Measurements from ENCODE around the gene ISYNA1.
A peak's percentile ranks its signal among the peaks of the same experiment; 100 is the strongest.

Gene ISYNA1

DNA sequence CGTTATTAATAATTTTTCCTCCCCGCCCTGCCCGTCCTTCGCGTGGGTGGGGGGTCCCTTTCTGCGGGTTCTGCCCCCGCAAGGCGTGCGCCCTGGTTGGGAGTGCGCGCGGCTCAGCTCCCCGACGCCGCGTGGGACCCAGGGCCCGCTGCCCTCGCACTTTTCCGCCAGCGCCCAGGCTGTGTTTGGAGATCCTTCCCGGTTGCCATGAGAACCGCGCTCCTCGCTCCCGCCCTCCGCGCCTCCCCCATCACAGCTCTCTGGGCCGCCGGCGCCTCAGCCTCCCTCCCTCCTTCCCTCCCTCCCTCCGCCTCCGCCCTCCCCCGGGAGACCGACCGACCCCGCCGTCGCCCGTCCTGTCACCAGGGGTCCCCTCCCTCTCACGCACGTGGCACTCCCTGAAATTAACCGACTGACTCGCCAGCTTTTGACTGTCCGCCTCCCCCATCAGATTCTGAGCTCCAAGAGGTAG, 21.1 kb downstream of the ISYNA1 start:
- no peaks in the 10 kb centered on the region; the same call in 1 of the 2 replicates for H3K27me3 ChIP-seq (ENCODE audit: insufficient read depth, low read length)
- H3K9me3 ChIP-seq (ENCODE audit: low read length): no peaks in the 10 kb centered on the region
- no peaks in the 10 kb centered on the region for H4K20me1 ChIP-seq (ENCODE audit: insufficient read depth, low read length)
- H3K9me2 ChIP-seq (ENCODE audit: low read depth, low read length): no peaks in the 10 kb centered on the region
- H3K9ac ChIP-seq (ENCODE audit: low read length): no peak overlapping the region; the same call in 1 of the 2 replicates
- peak overlapping the region; percentile 30; the same call in 1 of the 2 replicates for H3K4me2 ChIP-seq (ENCODE audit: low read length)
- H2AFZ ChIP-seq (ENCODE audit: low read length): no peak overlapping the region
- H3F3A ChIP-seq (ENCODE audit: insufficient read depth, low read length): no peaks in the 10 kb centered on the region
- TF ChIP-seq, protein P1, sequence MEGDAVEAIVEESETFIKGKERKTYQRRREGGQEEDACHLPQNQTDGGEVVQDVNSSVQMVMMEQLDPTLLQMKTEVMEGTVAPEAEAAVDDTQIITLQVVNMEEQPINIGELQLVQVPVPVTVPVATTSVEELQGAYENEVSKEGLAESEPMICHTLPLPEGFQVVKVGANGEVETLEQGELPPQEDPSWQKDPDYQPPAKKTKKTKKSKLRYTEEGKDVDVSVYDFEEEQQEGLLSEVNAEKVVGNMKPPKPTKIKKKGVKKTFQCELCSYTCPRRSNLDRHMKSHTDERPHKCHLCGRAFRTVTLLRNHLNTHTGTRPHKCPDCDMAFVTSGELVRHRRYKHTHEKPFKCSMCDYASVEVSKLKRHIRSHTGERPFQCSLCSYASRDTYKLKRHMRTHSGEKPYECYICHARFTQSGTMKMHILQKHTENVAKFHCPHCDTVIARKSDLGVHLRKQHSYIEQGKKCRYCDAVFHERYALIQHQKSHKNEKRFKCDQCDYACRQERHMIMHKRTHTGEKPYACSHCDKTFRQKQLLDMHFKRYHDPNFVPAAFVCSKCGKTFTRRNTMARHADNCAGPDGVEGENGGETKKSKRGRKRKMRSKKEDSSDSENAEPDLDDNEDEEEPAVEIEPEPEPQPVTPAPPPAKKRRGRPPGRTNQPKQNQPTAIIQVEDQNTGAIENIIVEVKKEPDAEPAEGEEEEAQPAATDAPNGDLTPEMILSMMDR (IDR thresholded peaks at IDR 0.05; ENCODE audit: low read length): no peak
- peak overlapping the region; percentile 4 for H3K4me3 ChIP-seq (ENCODE audit: low read depth, low read length, poor library complexity, severe bottlenecking)
- no peaks in the 10 kb centered on the region for H3K36me3 ChIP-seq (ENCODE audit: insufficient read depth, low read length)
- H3K79me2 ChIP-seq (ENCODE audit: insufficient read depth, low read length): no peaks in the 10 kb centered on the region
- H3K4me1 ChIP-seq (ENCODE audit: insufficient read depth, low read length, severe bottlenecking): peaks cover 32% of the 10 kb centered on the region
- H3K27ac ChIP-seq (ENCODE audit: low read depth, low read length, poor library complexity, severe bottlenecking): no peak overlapping the region

DNA sequence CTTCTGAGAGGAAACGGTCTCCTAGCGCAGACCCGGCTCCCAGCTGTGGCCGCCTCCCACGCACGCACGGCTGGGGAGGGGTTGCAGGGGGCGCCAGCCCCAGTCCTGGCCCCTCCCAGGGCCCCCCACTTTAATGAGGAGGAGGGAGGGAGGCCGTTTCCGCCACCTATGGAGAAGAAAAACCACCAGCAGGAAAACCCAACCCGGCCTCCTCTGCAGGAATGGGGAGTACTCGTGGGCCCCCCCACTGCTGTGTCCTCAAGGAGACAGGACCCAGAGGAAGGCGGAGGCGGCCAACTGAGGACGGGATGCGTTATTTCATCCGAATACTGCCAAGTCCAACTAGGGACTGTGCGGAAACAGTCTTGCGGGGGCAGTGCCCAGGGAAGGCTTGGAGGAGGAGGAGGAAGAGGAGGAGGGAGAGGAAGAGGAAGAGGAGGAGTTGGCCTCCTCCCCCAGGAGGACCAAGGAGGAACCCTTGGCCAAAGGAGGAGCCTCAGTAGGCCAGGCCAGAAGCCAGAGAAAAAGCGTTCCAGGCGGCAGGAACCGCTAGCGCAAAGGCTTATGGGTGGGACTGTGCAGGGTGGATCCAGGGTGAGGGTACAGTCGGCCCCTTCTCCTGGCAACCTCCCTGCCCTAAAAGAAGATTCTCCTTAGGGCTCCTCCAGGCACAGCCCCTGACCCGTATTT, 22.6 kb downstream of the ISYNA1 start:
- Histone ChIP-seq H3F3A (ENCODE audit: insufficient read depth, low read length) (no peaks in the 10 kb centered on the region), H3K4me2 (ENCODE audit: low read length) (no peak overlapping the region), H2AFZ (ENCODE audit: low read length) (no peak overlapping the region), H3K9me3 (ENCODE audit: low read length) (no peaks in the 10 kb centered on the region), H3K9ac (ENCODE audit: low read length) (no peak overlapping the region), H3K79me2 (ENCODE audit: insufficient read depth, low read length) (no peaks in the 10 kb centered on the region), H3K9me2 (ENCODE audit: low read depth, low read length) (no peaks in the 10 kb centered on the region), H3K4me1 (ENCODE audit: insufficient read depth, low read length, severe bottlenecking) (peaks cover 28% of the 10 kb centered on the region), H3K36me3 (ENCODE audit: insufficient read depth, low read length) (no peaks in the 10 kb centered on the region), H3K27me3 (ENCODE audit: insufficient read depth, low read length) (no peaks in the 10 kb centered on the region; the same call in 1 of the 2 replicates), H4K20me1 (ENCODE audit: insufficient read depth, low read length) (no peaks in the 10 kb centered on the region), H3K4me3 (ENCODE audit: low read depth, low read length, poor library complexity, severe bottlenecking) (no peak overlapping the region), H3K27ac (ENCODE audit: low read depth, low read length, poor library complexity, severe bottlenecking) (no peak overlapping the region)
- TF ChIP-seq EZH2 (IDR thresholded peaks at IDR 0.05; ENCODE audit: borderline replicate concordance, low read length): no peak

DNA sequence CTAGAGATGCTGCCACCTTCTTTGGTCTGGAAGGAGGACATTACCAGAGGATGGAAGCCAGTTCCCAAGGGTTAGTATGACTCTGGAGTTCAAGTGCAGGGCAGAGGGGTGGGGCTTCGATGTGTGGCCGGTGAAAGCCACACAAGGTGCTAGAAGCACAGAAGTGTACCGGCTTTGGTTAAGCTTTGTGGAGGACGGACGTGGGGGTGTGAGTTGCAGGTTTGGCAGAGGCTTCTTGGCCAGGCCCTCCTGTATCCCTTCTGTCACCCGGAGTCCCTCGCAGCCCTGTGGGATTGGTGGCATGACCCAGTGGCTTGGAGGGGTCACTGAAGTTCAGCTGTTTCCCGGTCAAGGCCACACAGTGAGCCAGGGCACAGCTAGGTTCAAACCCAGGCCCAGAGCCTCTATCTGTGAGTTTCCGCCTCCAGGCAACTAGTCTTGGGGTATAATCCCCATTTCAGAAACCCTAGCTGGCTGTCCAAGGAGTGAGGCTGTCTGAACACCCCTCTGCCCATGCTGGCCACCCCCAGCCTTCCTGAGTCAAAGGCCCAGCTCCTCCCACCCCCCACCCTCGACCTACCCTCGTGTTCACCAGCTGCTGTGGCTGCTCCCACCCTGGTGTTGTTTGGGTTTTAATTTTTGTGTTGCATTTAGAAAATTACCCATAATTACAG, 23.3 kb downstream of the ISYNA1 start:
- Histone ChIP-seq H3K27ac (ENCODE audit: low read depth, low read length, poor library complexity, severe bottlenecking) (no peak overlapping the region), H3K4me3 (ENCODE audit: low read depth, low read length, poor library complexity, severe bottlenecking) (no peak overlapping the region)
- no peak for TF ChIP-seq EZH2 (IDR thresholded peaks at IDR 0.05; ENCODE audit: borderline replicate concordance, low read length)
- TF ChIP-seq, protein P1 (IDR thresholded peaks at IDR 0.05; ENCODE audit: low read length): no peak

More for the DNA sequence above, 23.3 kb downstream of the ISYNA1 start:
- no peaks in the 10 kb centered on the region for H3F3A ChIP-seq (ENCODE audit: insufficient read depth, low read length)
- no peaks in the 10 kb centered on the region for H3K9me3 ChIP-seq (ENCODE audit: low read length)
- H3K36me3 ChIP-seq (ENCODE audit: insufficient read depth, low read length): no peaks in the 10 kb centered on the region
- no peak overlapping the region for H3K4me2 ChIP-seq (ENCODE audit: low read length)
- H3K9ac ChIP-seq (ENCODE audit: low read length): no peak overlapping the region
- H4K20me1 ChIP-seq (ENCODE audit: insufficient read depth, low read length): no peaks in the 10 kb centered on the region
- H3K27me3 ChIP-seq (ENCODE audit: insufficient read depth, low read length): no peaks in the 10 kb centered on the region; the same call in 1 of the 2 replicates
- peaks cover 21% of the 10 kb centered on the region for H3K4me1 ChIP-seq (ENCODE audit: insufficient read depth, low read length, severe bottlenecking)
- H3K9me2 ChIP-seq (ENCODE audit: low read depth, low read length): no peaks in the 10 kb centered on the region
- H3K79me2 ChIP-seq (ENCODE audit: insufficient read depth, low read length): no peaks in the 10 kb centered on the region
- H2AFZ ChIP-seq (ENCODE audit: low read length): no peak overlapping the region
